C4-2B (cell line): ENCODE data around the gene CCDC180.

Source experiments
- ZFX ChIP-seq: fragments of 450-650 bp; IDR thresholded peaks from 2 replicates; pipeline ENCODE4 v1.6.1; 2017
- TF ChIP-seq, protein P1 (sequence below): fragments of 450-650 bp; conservative IDR thresholded peaks from 2 replicates; pipeline ENCODE4 v1.5.1; 2017; ENCODE audit warnings: mild to moderate bottlenecking

DNA sequence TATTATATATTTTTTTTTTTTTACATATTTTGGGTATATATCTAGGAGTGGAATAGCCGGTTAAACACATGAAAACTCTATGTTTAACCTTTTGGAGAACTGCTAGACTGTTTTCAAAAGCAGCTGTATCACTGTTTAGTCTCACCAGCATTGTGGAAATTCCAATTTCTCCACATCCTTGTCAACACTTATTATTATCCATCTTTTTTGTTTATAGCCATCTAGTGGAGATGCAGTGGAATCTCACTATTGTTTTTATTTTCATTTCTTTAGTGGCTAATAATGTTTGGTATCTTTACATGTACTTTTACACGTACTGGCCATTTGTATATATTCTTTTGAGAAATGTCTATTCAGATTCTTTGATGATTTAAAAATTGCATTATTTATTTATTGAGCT lies 22.7 kb upstream of the CCDC180 start:
- TF ChIP-seq, protein P1, sequence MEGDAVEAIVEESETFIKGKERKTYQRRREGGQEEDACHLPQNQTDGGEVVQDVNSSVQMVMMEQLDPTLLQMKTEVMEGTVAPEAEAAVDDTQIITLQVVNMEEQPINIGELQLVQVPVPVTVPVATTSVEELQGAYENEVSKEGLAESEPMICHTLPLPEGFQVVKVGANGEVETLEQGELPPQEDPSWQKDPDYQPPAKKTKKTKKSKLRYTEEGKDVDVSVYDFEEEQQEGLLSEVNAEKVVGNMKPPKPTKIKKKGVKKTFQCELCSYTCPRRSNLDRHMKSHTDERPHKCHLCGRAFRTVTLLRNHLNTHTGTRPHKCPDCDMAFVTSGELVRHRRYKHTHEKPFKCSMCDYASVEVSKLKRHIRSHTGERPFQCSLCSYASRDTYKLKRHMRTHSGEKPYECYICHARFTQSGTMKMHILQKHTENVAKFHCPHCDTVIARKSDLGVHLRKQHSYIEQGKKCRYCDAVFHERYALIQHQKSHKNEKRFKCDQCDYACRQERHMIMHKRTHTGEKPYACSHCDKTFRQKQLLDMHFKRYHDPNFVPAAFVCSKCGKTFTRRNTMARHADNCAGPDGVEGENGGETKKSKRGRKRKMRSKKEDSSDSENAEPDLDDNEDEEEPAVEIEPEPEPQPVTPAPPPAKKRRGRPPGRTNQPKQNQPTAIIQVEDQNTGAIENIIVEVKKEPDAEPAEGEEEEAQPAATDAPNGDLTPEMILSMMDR, result peak; percentile 43
- TF ChIP-seq ZFX, result no peak
